A549 (cell line): ENCODE measurements around the gene ZNF672. TPM values are rescaled to one million over a fixed set of nuclear protein-coding genes. Genes with fewer than 3 reads are reported as not detected.
A peak's percentile ranks its signal among the peaks of the same experiment; 100 is the strongest.

Source experiments
- ATAC-seq, 2 experiments: fragments of 200-7000 bp in 1 of 2; fragments of >200 bp in 1 of 2; cut with Nextera tagmentation in 1 of 2; cut with Tn5 transposase in 1 of 2; 3 replicates each; pipeline versions ENCODE4 v1.8.0 to v1.9.1; 2018 to 2020; ENCODE audit warnings: mild to moderate bottlenecking in 1 of 2, moderate library complexity in 1 of 2
- CTCF ChIA-PET: fragments of 300-600 bp; sonication (Branson Sonifier 250); formaldehyde crosslinking; extraction: SDS; loops from one replicate; lab custom pipeline; 2021; ENCODE audit warnings: antibody characterized with exemption, inconsistent platforms; lab: Yijun Ruan, JAX
- POLR2A ChIA-PET: fragments of 350-600 bp; formaldehyde crosslinking; extraction: SDS; loops from one replicate; lab custom pipeline; 2021; ENCODE audit warnings: antibody characterized with exemption, inconsistent platforms; lab: Yijun Ruan, JAX
- DNase-seq, 2 experiments: peaks; one replicate each; pipeline versions ENCODE4 v3.0.0 to v3.0.0-alpha.2; 2011 to 2016; ENCODE audit warnings: low read depth in 1 of 2, low spot score in 1 of 2
- FAIRE-seq: peaks from 2 replicates; lab custom pipeline; 2011; peaks lifted over from hg19 to GRCh38; lab: Jason Lieb, UNC
- H3K27ac ChIP-seq, 2 experiments: fragments of >200 bp; sonication (Bioruptor Twin); formaldehyde crosslinking; 3 replicates each; pipeline ENCODE4 v1.5.1; 2016 to 2017
- H3K4me1 ChIP-seq: fragments of >200 bp; sonication (Bioruptor Twin); formaldehyde crosslinking; 3 replicates; pipeline ENCODE4 v1.6.1; 2016
- H3K4me2 ChIP-seq: fragments of >200 bp; sonication (Bioruptor Twin); formaldehyde crosslinking; 3 replicates; pipeline ENCODE4 v1.6.1; 2016
- H3K4me3 ChIP-seq: fragments of >200 bp; sonication (Bioruptor Twin); formaldehyde crosslinking; 3 replicates; pipeline ENCODE4 v1.5.1; 2016
- H3K9me3 ChIP-seq: fragments of >200 bp; sonication (Bioruptor Twin); formaldehyde crosslinking; 3 replicates; pipeline ENCODE4 v1.6.1; 2016
- BHLHE40 ChIP-seq: IDR thresholded peaks from 2 replicates; pipeline ENCODE4 v1.6.1; 2012; ENCODE audit warnings: low read depth, low read length, inconsistent platforms
- CBX8 ChIP-seq: fragments of 200-600 bp; sonication (generic); IDR thresholded peaks from 2 replicates; pipeline ENCODE4 v1.6.1; 2016
- CHD2 ChIP-seq: fragments of 150-350 bp; IDR thresholded peaks from 2 replicates; pipeline ENCODE4 v1.6.1; 2014; ENCODE audit warnings: low read length; ENCODE audit not compliant: partially characterized antibody
- EHMT2 ChIP-seq: fragments of 200-600 bp; sonication (generic); IDR thresholded peaks from 2 replicates; pipeline ENCODE4 v1.6.1; 2016; ENCODE audit warnings: antibody characterized with exemption, low read depth, mild to moderate bottlenecking, moderate library complexity
- EP300 ChIP-seq, 2 experiments: fragments of >200 bp; sonication (Bioruptor Twin); formaldehyde crosslinking; IDR thresholded peaks; 2 replicates in 1 of 2; 3 replicates in 1 of 2; pipeline ENCODE4 v1.6.1; 2016 to 2017
- ESRRA ChIP-seq: fragments of 150-350 bp; IDR thresholded peaks from 2 replicates; pipeline ENCODE4 v1.6.1; 2014; ENCODE audit warnings: mild to moderate bottlenecking, low read length, borderline replicate concordance
- FOSB ChIP-seq: fragments of 250-450 bp; sonication (Bioruptor Pico); IDR thresholded peaks from 2 replicates; pipeline ENCODE4 v1.5.0; 2020; ENCODE audit warnings: mild to moderate bottlenecking, moderate library complexity
- GATA3 ChIP-seq: IDR thresholded peaks from 2 replicates; pipeline ENCODE4 v1.6.1; 2012; ENCODE audit warnings: borderline replicate concordance
- HDAC2 ChIP-seq: fragments of 200-600 bp; sonication (generic); IDR thresholded peaks from 2 replicates; pipeline ENCODE4 v1.6.1; 2016
- HEYL ChIP-seq: fragments of 250-450 bp; sonication (Bioruptor Pico); IDR thresholded peaks from 2 replicates; pipeline ENCODE4 v1.8.0; 2021; ENCODE audit warnings: mild to moderate bottlenecking, moderate library complexity
- HOXB13 ChIP-seq: fragments of 250-450 bp; sonication (Bioruptor Pico); IDR thresholded peaks from 2 replicates; pipeline ENCODE4 v1.5.0; 2020; ENCODE audit warnings: low read depth, mild to moderate bottlenecking, moderate library complexity
- MAFK ChIP-seq: fragments of 450-650 bp; IDR thresholded peaks from 2 replicates; pipeline ENCODE4 v1.6.1; 2014; ENCODE audit not compliant: partially characterized antibody
- MYC ChIP-seq: IDR thresholded peaks from 2 replicates; pipeline ENCODE4 v1.6.1; 2012; ENCODE audit warnings: mild to moderate bottlenecking, inconsistent platforms, low read length, improper control_type of control experiment, borderline replicate concordance
- NR3C1 ChIP-seq: fragments of >200 bp; sonication (Bioruptor Twin); formaldehyde crosslinking; IDR thresholded peaks from 3 replicates; pipeline ENCODE4 v1.6.1; 2017
- PBX3 ChIP-seq: IDR thresholded peaks from 2 replicates; pipeline ENCODE4 v1.6.1; 2012
- PHF8 ChIP-seq: fragments of 200-600 bp; sonication (generic); IDR thresholded peaks from 2 replicates; pipeline ENCODE4 v1.6.1; 2016; ENCODE audit warnings: low read depth, mild to moderate bottlenecking, antibody characterized with exemption, moderate library complexity, borderline replicate concordance
- POLR2A ChIP-seq: IDR thresholded peaks from 2 replicates; pipeline ENCODE4 v1.6.1; 2012; ENCODE audit warnings: mild to moderate bottlenecking, low read length
- POLR2AphosphoS2 ChIP-seq: conservative IDR thresholded peaks from 2 replicates; pipeline ENCODE4 v1.6.1; 2012; ENCODE audit warnings: low read length, improper control_type of control experiment, inconsistent platforms
- RARB ChIP-seq: fragments of 250-450 bp; sonication (Bioruptor Pico); IDR thresholded peaks from 2 replicates; pipeline ENCODE4 v1.8.0; 2021; ENCODE audit warnings: mild to moderate bottlenecking, moderate library complexity
- RNF2 ChIP-seq: fragments of 200-600 bp; sonication (generic); IDR thresholded peaks from 2 replicates; pipeline ENCODE4 v1.6.1; 2016; ENCODE audit warnings: low read depth, mild to moderate bottlenecking, antibody characterized with exemption, moderate library complexity, borderline replicate concordance
- USF2 ChIP-seq: fragments of 450-650 bp; IDR thresholded peaks from 2 replicates; pipeline ENCODE4 v1.6.1; 2014; ENCODE audit warnings: antibody characterized with exemption
- ZC3H11A ChIP-seq: fragments of 450-650 bp; IDR thresholded peaks from 2 replicates; pipeline ENCODE4 v1.6.1; 2014; ENCODE audit warnings: antibody characterized with exemption, mild to moderate bottlenecking
- ZFP36 ChIP-seq: fragments of 450-650 bp; IDR thresholded peaks from 2 replicates; pipeline ENCODE4 v1.6.1; 2014; ENCODE audit warnings: borderline replicate concordance; ENCODE audit not compliant: partially characterized antibody
- ZNF302 ChIP-seq: fragments of 250-450 bp; sonication (Bioruptor Pico); IDR thresholded peaks from 2 replicates; pipeline ENCODE4 v1.9.0; 2021; ENCODE audit warnings: inconsistent platforms, mild to moderate bottlenecking, moderate library complexity
- ZSCAN20 ChIP-seq: fragments of 250-450 bp; sonication (Bioruptor Pico); IDR thresholded peaks from 2 replicates; pipeline ENCODE4 v1.8.0; 2022; ENCODE audit warnings: mild to moderate bottlenecking, moderate library complexity
- WGBS: methylation state at CpG from one replicate; pipeline ENCODE4 v1.1.6; 2017; ENCODE audit errors: missing lambda C conversion rate; 5-methylcytosine and 5-hydroxymethylcytosine counted together
- polyA plus RNA-seq, 4 experiments: library from polyadenylated mRNA; depleted of rRNA in 3 of 4; stranded (reverse); fragments of >200 nt; fragmentation: RNase III in 1 of 4; extraction: RNeasy Plus Mini Kit Qiagen cat#74134 plus additional on column Dnase treatment in 1 of 4; gene quantifications; 2 replicates in 3 of 4; 3 replicates in 1 of 4; pipeline ENCODE4 v1.2.3, GENCODE V29; 2011 to 2017
- TF ChIP-seq, protein P1 (sequence below): fragments of >200 bp; sonication (Bioruptor Twin); formaldehyde crosslinking; IDR thresholded peaks from 3 replicates; pipeline ENCODE4 v1.5.1; 2016
- TF ChIP-seq, protein P2 (sequence below): fragments of 200-600 bp; sonication (generic); IDR thresholded peaks from 2 replicates; pipeline ENCODE4 v1.6.1; 2016; ENCODE audit warnings: antibody characterized with exemption, mild to moderate bottlenecking, moderate library complexity
- TF ChIP-seq, protein P3 (sequence below): fragments of 250-450 bp; sonication (Bioruptor Pico); IDR thresholded peaks from 2 replicates; pipeline ENCODE4 v1.5.0; 2020; ENCODE audit warnings: low read depth, mild to moderate bottlenecking, moderate library complexity

ZNF672 gene
- polyA plus RNA-seq, 2 of the 4 experiments (the other 2 are of a cell fraction): 18.9 to 20.6 TPM

GRCh38 chr1:248825573-248825908 lies 12.5 kb upstream of the ZNF672 start:
- TF ChIP-seq POLR2A (peak; percentile 48), PHF8 (peak; percentile 28; the same call in 1 of the 2 replicates), CHD2 (no peak)
- ChIA-PET POLR2A (interaction anchor here (1.0 to 2.7 kb wide), 8 partner anchors 11 to 81 kb away, joined by 3 to 60 read pairs (median 7); partner anchors contain the start of genes PGBD2, ZNF672 and ZNF692), CTCF (interaction anchor here (0.8 to 3.9 kb wide), 9 partner anchors 9 to 61 kb away, joined by 3 to 48 read pairs (median 5); partner anchors contain the start of genes ZNF672 and ZNF692)
- FAIRE-seq (no peak), DNase-seq (no peak), ATAC-seq (peak; percentile 15 to 28; a peak in 5 of 6 replicates)
- Histone ChIP-seq H3K4me3 (peak overlapping the region; percentile 84), H3K9me3 (no peaks in the 10 kb centered on the region), H3K4me2 (peak overlapping the region; percentile 94), H3K4me1 (peaks cover 65% of the 10 kb centered on the region), H3K27ac (peak overlapping the region; percentile 96 to 97)
- WGBS: 0% methylated on average over 18 of the region's 18 CpGs

GRCh38 chr1:248825909-248826760 lies 11.9 kb upstream of the ZNF672 start, which contains the start of gene SH3BP5L:
Gene SH3BP5L, minus strand, starts transcription at chr1:248825915. Its CDS starts 980 bp downstream, at chr1:248824935.
- CTCF ChIA-PET: interaction anchor here (0.6 to 3.9 kb wide), 13 partner anchors 10 to 100 kb away, joined by 3 to 48 read pairs (median 4); partner anchors contain the start of genes ZNF672 and ZNF692
- POLR2A ChIA-PET: interaction anchor here (0.9 to 2.7 kb wide), 9 partner anchors 12 to 1894 kb away, joined by 3 to 60 read pairs (median 5); partner anchors contain the start of genes AHCTF1, PGBD2, ZNF672 and ZNF692
- Histone ChIP-seq H3K9me3 (no peaks in the 10 kb centered on the region), H3K27ac (peak within 1 kb of the TSS; percentile 96 to 97), H3K4me2 (peak within 1 kb of the TSS; percentile 94), H3K4me1 (peaks cover 59% of the 10 kb centered on the region), H3K4me3 (peak within 1 kb of the TSS; percentile 84)
- no peak for FAIRE-seq
- peak; percentile 97 to 98 for DNase-seq
- under 1% methylated on average over 49 of the region's 56 CpGs for whole genome bisulfite sequencing
- peak; percentile 91 to 96 for ATAC-seq
- no peak for TF ChIP-seq CHD2
- TF ChIP-seq RNF2: no peak
- TF ChIP-seq CBX8: no peak
- TF ChIP-seq ZFP36: peak; percentile 4
- no peak for TF ChIP-seq HDAC2
- no peak for TF ChIP-seq POLR2AphosphoS2
- peak; percentile 46 for TF ChIP-seq POLR2A
- TF ChIP-seq RARB (CRISPR knock-in tag): no peak
- TF ChIP-seq MAFK: no peak
- no peak for TF ChIP-seq ESRRA
- TF ChIP-seq, protein P1, sequence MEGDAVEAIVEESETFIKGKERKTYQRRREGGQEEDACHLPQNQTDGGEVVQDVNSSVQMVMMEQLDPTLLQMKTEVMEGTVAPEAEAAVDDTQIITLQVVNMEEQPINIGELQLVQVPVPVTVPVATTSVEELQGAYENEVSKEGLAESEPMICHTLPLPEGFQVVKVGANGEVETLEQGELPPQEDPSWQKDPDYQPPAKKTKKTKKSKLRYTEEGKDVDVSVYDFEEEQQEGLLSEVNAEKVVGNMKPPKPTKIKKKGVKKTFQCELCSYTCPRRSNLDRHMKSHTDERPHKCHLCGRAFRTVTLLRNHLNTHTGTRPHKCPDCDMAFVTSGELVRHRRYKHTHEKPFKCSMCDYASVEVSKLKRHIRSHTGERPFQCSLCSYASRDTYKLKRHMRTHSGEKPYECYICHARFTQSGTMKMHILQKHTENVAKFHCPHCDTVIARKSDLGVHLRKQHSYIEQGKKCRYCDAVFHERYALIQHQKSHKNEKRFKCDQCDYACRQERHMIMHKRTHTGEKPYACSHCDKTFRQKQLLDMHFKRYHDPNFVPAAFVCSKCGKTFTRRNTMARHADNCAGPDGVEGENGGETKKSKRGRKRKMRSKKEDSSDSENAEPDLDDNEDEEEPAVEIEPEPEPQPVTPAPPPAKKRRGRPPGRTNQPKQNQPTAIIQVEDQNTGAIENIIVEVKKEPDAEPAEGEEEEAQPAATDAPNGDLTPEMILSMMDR: peak; percentile 76
- TF ChIP-seq ZSCAN20 (CRISPR knock-in tag): no peak
- TF ChIP-seq ZNF302 (CRISPR knock-in tag): no peak
- TF ChIP-seq ZC3H11A: no peak
- TF ChIP-seq NR3C1: no peak
- no peak for TF ChIP-seq USF2
- TF ChIP-seq, protein P2, sequence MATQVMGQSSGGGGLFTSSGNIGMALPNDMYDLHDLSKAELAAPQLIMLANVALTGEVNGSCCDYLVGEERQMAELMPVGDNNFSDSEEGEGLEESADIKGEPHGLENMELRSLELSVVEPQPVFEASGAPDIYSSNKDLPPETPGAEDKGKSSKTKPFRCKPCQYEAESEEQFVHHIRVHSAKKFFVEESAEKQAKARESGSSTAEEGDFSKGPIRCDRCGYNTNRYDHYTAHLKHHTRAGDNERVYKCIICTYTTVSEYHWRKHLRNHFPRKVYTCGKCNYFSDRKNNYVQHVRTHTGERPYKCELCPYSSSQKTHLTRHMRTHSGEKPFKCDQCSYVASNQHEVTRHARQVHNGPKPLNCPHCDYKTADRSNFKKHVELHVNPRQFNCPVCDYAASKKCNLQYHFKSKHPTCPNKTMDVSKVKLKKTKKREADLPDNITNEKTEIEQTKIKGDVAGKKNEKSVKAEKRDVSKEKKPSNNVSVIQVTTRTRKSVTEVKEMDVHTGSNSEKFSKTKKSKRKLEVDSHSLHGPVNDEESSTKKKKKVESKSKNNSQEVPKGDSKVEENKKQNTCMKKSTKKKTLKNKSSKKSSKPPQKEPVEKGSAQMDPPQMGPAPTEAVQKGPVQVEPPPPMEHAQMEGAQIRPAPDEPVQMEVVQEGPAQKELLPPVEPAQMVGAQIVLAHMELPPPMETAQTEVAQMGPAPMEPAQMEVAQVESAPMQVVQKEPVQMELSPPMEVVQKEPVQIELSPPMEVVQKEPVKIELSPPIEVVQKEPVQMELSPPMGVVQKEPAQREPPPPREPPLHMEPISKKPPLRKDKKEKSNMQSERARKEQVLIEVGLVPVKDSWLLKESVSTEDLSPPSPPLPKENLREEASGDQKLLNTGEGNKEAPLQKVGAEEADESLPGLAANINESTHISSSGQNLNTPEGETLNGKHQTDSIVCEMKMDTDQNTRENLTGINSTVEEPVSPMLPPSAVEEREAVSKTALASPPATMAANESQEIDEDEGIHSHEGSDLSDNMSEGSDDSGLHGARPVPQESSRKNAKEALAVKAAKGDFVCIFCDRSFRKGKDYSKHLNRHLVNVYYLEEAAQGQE: no peak
- TF ChIP-seq, protein P3, sequence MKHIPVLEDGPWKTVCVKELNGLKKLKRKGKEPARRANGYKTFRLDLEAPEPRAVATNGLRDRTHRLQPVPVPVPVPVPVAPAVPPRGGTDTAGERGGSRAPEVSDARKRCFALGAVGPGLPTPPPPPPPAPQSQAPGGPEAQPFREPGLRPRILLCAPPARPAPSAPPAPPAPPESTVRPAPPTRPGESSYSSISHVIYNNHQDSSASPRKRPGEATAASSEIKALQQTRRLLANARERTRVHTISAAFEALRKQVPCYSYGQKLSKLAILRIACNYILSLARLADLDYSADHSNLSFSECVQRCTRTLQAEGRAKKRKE: no peak; the same call in 1 of the 2 replicates
- no peak for TF ChIP-seq HEYL (CRISPR knock-in tag)
- TF ChIP-seq FOSB: no peak
- TF ChIP-seq BHLHE40: no peak
- no peak for TF ChIP-seq EHMT2
- no peak for TF ChIP-seq MYC
- no peak for TF ChIP-seq GATA3
- TF ChIP-seq PBX3: no peak
- peak; percentile 68; the same call in 1 of the 2 replicates for TF ChIP-seq HOXB13 (CRISPR knock-in tag)
- no peak for TF ChIP-seq EP300 (IDR thresholded peaks at IDR 0.05)
- TF ChIP-seq PHF8: peak; percentile 97
